Activated CD8-positive, alpha-beta memory T cell treated with anti-CD3 and anti-CD28 coated beads, Interleukin-2, amount 50 U/mL, for 24 hours (primary cell): Measurements from ENCODE around the gene CHM.

Experiments used
- DNase-seq: peaks from one replicate; pipeline ENCODE4 v3.0.0-alpha.2; 2020; ENCODE audit errors: extremely low read depth

The CHM gene

DNA sequence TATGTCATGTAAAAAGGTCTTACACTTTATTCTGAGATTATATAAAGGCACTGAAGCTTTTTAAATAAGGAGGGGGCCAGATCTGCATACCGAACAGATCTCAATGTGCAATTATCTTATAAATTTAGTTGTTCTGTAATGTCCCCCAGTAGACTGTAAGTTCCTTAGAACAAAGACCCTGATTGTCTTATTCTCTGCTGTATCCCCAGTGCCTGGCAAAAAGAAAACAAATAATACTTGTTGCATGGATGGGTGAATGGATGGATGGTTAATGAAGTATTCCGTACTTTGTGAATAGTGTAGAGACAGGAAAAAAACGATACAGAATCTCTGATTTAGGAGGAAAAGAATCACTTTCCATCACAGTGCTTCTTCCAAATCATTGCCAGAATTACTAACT is 141.5 kb downstream of the CHM start:
- no peak for DNase-seq

DNA sequence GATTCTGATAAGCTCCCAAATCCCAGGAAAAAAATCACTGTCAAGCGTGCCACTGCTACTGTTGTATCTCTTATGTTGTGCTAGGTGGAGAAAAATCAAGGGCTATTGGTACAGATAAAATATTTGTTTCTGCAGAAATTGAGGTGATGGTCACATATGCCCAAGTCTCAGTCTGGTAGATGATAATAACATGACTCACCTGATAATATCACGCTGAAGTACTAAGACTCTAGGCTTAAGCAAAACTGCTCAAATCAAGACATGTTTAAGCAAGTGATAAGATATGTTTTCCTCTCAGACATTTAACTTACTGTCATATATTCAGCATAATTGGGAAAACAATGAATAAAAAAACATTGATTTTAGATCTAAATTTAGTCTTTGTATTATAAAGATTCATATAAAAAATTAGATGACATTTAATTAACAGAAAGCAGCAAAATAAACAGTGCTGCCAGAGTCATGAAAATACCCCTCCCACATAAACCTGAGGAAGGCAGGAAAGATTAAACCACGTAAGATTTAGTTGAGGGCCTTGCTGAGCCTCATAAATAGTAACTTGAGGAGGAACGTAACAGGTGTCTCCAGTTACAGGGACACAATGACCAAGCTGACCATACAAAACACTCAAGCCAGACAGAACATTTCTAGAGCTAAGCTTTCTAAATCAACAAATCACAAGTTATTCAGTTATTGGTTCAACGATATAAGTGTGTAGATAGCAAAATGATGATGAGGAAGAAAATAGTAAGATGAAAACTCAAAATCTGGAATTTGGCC is 143.5 kb downstream of the CHM start:
- no peak for DNase-seq

DNA sequence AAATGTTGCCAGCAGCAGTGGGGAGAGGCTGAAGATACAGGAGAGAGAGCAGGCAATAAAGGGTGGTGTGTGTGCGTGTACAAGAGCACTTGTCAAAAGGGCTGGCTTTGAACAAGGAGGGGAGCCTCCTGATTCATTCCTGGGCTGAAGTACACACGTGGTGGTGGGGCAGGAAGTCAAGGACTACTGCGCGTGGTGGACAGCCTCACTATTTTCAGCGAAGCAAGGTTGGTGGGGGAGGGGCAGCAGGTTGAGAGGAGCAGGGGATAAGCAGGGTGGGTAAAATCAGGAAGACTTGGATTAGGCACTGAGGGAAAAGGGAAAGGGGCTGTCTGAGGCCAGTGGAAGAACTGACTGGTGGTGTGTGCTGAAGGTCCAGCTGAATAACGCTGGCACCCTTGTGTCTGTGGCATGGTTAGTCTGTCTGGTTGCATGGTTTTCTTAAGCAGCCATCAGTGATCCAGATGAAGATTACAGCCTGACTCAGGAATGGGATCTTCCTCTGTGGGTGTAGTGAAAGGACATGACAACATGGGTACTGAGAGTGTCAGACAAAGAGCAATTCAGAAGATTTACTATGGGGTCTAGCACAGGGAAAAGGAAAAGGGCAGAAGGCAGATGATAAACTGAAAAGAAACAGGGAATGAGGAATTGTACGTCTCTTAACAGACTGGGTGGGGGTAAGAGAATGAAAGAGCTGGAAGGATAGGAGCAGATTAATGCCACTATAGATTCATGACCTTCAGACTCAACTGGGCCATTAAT is 149.8 kb downstream of the CHM start:
- DNase-seq = no peak

DNA sequence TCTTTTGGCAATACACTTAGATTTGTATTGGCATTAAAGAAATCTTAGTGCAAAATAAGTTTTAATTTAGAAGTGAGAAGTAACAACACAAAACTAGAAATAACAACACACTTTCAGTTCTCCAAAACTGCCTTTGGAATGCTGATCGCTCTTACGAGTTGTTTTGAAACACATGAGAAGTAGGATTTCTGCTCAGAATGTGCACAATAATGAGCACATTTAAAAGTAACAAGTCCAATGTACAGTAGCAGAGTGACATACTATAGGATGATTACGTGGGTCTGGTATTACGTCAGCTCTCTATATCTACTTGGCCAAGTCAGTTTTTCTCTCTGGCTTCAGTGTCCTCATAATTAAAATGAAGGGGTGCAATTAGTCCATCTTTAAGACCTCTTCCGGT is 164.8 kb downstream of the CHM start:
- no peak for DNase-seq

DNA sequence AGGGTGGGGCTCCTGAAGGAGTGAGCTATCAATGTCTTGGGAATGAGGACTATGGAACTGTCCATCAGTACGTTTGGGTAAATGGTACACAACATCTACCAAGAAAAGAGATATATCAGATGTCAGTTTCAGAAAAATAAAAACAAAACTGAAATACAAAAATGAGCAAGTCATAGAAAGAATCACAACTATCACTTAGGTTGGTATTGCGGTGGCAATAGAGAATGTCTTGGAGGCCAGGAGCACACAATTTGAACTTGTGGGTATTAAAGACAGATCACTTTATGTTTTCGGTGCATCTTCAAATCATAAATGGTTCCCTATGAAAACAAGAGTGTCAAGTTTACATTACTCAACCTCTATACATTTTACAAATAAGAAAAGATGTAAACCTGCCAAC is 176.8 kb downstream of the CHM start:
- no peak for DNase-seq

DNA sequence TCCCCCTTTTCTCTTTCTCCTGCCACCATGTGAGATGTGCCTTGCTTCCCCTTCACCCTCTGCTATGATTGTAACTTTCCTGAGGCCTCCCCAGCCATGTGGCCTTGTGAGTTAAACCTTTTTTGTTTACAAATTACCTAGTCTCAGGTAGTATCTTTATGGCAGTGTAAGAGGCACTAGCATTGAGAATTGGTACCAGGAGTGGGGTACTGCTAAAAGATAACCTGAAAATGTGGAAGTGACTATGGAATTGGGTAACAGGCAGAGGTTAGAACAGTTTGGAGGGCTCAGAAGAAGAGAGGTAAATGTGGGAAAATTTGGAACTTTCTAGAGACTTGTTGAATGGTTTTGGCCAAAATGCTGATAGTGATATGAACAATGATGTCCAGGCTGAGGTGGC is 182.0 kb downstream of the CHM start:
- DNase-seq = no peak

DNA sequence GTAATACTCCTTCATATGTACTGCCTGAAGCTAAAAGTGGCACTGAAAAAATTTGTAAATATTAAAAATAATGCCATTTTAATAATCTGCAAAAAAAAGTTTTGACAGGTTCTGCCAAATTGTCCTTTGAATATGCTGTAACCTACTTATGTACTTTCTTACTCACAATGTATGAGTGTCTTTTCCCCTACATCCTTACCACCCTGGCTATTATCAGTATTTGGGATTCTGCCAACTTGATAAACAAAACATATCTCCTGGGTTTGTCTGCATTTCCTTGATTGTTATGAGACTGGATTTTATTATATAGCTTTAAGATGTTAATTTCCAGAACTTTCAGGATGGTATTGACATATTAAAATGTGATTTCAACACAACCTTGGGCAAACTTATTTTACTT is 187.9 kb downstream of the CHM start:
- DNase-seq = no peak

DNA sequence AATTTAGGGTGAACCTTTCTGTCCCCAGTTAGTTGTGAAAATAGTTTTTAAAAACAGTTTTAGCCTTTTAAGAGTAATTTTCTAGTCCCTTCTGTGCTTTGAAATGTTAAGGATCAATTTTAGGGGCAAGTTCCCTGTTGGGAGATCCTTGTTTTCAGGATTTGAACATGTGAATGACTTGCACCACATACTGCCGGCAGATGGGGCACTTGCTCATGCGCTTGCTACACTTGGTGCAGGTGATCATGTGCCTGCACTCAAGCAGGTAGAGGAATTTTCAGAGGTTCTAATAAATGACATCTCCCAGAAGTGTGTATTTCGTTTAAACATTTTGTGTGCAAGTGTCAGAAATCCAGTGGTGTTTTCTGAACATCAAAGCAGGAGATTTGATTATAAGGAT is 195.9 kb downstream of the CHM start:
- no peak for DNase-seq

DNA sequence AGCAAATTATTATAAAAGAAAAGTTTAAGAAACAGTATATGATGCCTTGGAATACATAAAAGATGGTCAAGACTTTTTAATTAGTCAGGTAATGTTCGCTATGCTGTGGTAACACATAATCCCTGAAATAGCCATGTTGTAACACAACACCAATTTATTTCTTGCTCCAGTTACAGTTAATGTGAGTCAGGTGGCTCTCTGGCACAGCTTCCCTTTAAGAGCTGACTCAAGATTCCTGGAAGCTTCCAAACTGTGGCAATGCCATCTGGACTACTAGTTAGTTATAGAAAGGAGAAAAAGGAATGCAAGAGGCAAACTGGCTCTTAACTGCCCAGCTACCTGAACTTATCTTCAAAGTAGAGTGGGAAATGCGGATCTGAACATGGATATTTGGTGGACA is 210.5 kb downstream of the CHM start:
- DNase-seq = no peak

DNA sequence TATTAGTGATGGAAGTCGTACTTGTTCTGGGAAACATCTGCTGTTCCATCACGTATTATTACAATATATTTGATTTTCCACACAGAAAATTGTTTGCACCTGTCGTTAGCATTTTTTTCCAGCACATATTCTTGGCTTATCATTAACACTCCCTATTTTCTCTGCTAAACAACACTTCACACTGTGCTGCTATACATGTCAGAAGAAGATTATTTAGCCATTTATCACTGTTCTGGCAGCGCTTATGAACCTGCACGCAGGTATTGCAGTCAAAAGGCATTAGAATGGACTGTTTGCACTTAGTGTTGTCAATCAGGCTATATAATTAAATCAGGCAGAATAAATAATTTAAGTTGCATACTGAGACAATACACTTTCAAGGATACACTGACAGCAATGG is 218.6 kb downstream of the CHM start:
- DNase-seq = no peak

DNA sequence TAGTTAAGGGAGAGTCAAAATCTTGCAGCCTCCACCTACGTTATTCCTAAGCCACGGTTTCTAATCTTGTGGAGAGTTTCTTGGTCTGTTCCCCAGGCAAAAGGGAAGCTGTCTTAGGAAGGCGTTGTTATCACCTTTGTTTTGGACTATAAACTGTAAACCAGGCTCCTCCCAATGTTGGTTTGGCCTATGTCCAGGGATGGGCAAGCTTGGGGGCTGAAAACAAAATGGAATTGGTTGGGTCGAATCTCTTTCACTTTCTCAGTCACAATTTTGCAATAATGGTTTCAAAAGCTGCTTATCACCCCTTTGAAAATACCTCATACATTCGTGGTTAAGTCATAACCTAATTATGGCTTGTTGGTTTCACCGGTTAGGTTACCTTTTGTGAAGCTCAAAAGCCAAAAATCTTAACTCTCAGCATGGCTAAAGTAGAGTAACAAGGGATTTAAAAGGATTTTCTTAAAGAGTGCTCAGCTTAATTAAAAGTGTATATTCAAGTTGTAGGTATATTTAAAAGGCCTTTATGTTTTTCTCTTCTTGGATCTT is 232.1 kb downstream of the CHM start:
- DNase-seq = no peak
